D721Med (cell line): ENCODE measurements around the gene SFN.
"Not testable (repeated sequence)": the region's sequence is repeated elsewhere in the genome, so short reads cannot be mapped to it uniquely, and the experiment has no call there.

Source experiments
- DNase-seq: peaks from one replicate; pipeline ENCODE4 v3.0.0; 2011; ENCODE audit warnings: low spot score; ENCODE audit not compliant: insufficient read length
- FAIRE-seq: peaks from 2 replicates; lab custom pipeline; 2011; peaks lifted over from hg19 to GRCh38; lab: Jason Lieb, UNC
- CTCF ChIP-seq: IDR thresholded peaks from 2 replicates; pipeline ENCODE4 v1.5.1; 2012; ENCODE audit warnings: mild to moderate bottlenecking, control low read depth; ENCODE audit not compliant: insufficient read depth; ENCODE audit errors: missing control alignments

SFN gene

GRCh38 chr1:26831546-26832248 is 31.3 kb upstream of the SFN start:
- DNase-seq (no peak), FAIRE-seq (no peak)
- TF ChIP-seq CTCF, result no peak

GRCh38 chr1:26832249-26832960 is 30.5 kb upstream of the SFN start:
- DNase-seq (no peak), FAIRE-seq (no peak)
- TF ChIP-seq CTCF, result no peak

GRCh38 chr1:26833432-26834405 is 29.2 kb upstream of the SFN start:
- peak; percentile 62 for DNase-seq
- FAIRE-seq, result no peak
- TF ChIP-seq CTCF, result no peak

GRCh38 chr1:26837665-26838064 is 25.3 kb upstream of the SFN start:
- FAIRE-seq, DNase-seq: not testable (repeated sequence)

GRCh38 chr1:26838474-26839338 is 24.2 kb upstream of the SFN start:
- DNase-seq (no peak), FAIRE-seq (no peak)

GRCh38 chr1:26839339-26839722 is 23.6 kb upstream of the SFN start:
- FAIRE-seq (no peak), DNase-seq (no peak)
- no peak for TF ChIP-seq CTCF

More at GRCh38 chr1:26838474-26839338, 24.2 kb upstream of the SFN start:
- TF ChIP-seq CTCF, result no peak
